ENCODE measurements around the gene TNNT2.

The TNNT2 gene

GRCh38 chr1:201376464-201377374 lies 761 bp downstream of the TNNT2 start:
- Histone ChIP-seq H3K27ac (peak overlapping the region in 1 of 2 donors; percentile 28), H3K4me3 (peak overlapping the region; percentile 14)
- DNase-seq (ENCODE audit: low spot score): no peak
- TF ChIP-seq, protein P1, sequence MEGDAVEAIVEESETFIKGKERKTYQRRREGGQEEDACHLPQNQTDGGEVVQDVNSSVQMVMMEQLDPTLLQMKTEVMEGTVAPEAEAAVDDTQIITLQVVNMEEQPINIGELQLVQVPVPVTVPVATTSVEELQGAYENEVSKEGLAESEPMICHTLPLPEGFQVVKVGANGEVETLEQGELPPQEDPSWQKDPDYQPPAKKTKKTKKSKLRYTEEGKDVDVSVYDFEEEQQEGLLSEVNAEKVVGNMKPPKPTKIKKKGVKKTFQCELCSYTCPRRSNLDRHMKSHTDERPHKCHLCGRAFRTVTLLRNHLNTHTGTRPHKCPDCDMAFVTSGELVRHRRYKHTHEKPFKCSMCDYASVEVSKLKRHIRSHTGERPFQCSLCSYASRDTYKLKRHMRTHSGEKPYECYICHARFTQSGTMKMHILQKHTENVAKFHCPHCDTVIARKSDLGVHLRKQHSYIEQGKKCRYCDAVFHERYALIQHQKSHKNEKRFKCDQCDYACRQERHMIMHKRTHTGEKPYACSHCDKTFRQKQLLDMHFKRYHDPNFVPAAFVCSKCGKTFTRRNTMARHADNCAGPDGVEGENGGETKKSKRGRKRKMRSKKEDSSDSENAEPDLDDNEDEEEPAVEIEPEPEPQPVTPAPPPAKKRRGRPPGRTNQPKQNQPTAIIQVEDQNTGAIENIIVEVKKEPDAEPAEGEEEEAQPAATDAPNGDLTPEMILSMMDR (IDR thresholded peaks at IDR 0.05): no peak

DNA sequence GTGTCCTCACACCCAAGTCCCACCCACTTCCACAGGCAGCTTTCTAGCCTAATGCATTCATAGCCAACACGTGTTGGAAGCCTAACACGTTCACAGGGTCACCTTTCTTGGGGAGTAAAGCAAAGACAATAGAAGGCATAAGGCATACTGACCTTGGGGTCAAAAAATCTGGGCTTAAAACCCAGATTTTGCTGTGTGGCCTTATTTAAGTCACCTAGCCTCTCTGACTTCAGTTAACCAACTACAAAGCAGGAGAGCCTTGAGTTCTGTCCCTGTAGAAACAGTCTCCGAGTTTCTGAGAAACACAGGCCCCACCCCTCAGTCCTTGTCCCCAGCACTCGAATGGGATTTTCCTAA lies 1.4 kb downstream of the TNNT2 start:
- Histone ChIP-seq H3K27ac (no peak overlapping the region), H3K4me3 (no peak overlapping the region)
- TF ChIP-seq, protein P1 (IDR thresholded peaks at IDR 0.05): no peak
- DNase-seq (ENCODE audit: low spot score): no peak

DNA sequence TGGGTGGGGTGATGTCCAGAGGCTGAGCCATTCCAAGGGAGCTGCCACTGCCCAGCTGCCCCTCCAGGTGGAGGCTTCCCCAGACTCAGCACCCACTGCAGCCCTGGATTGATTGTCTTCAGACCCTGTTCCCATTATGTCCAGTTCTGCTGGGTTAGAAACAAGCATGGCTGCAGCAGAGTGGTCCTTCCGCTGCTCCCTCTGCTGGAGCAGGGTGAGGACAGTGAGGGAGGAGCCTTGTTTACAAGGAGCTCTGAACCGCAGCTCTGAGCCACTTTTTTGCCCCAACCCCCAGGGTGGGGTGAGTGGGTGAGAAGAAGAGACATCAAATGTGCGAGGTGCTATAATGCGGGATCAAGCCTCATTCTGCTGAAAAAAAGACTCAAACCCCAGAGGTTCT lies 2.3 kb downstream of the TNNT2 start:
- TF ChIP-seq, protein P1 (IDR thresholded peaks at IDR 0.05): no peak
- no peak overlapping the region for H3K27ac ChIP-seq
- no peak overlapping the region for H3K4me3 ChIP-seq
- DNase-seq (ENCODE audit: low spot score): no peak

- Histone ChIP-seq H3K27ac (no peak overlapping the region), H3K4me3 (no peak overlapping the region)
- TF ChIP-seq, protein P1 (IDR thresholded peaks at IDR 0.05): no peak
- no peak for DNase-seq (ENCODE audit: low spot score)
These were observed 3.1 kb downstream of the TNNT2 start for GRCh38 chr1:201374364-201374763.

DNA sequence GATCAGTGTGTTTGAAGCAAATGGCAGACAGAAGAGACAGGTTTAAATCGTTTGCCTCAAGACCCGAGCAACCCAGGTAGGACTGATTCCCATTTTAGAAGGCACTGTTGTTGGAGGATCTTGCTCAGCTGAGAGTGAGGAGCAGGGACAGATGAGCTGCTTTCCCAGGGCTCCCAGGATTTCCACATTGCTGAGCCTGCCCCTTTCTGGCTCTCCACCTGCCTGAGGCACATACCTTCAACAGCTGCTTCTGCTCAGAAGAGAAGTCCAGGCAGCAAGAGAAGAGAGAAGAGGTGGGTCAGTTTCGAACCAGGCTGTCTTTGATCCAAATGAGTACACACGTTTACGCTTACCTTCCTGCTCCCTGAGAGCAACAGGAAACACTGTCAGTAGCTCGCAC lies 5.7 kb downstream of the TNNT2 start:
- no peak for DNase-seq (ENCODE audit: low spot score)
- TF ChIP-seq, protein P1 (IDR thresholded peaks at IDR 0.05): no peak
- Histone ChIP-seq H3K27ac (no peak overlapping the region), H3K4me3 (no peak overlapping the region)

DNA sequence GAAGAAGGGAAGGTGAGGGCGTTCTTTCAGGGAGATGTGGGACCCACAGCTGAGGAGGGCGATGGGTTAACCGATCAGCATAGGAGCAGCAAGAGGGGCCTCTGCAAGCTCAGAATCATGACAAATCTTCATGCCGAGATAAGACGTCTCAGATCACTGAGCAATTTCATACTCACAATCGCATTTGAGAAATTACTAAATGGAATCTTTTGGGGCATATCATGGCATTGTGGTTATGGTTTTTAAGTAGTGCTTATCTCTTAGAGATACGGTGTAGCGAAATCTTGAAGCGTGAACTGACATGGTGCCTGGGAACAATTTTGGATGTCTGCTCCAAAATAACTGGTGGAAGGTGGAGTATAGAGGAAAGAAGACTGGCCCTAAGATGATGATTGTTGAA lies 6.2 kb downstream of the TNNT2 start:
- TF ChIP-seq, protein P1 (IDR thresholded peaks at IDR 0.05): no peak

DNA sequence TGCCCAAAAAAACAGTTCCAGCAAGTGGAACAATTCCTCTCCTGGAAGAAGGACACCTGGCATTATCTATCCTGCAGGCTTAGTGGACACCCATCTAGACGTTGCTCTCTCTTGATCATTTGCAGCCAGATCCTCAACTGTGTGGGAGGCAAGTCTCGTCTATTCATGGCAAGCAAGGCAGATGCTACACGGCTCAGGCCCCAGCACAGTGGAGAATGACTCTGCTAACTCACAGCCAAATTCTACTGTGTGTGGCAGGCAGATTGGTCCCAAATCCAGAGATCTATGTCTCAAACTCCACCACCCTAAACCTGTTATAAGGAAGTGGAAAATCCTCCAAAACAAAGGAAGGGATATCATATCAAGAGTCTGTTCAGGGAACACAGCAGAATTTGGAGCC lies 7.0 kb downstream of the TNNT2 start:
- no peak overlapping the region for H3K27ac ChIP-seq

More for the DNA sequence above, 6.2 kb downstream of the TNNT2 start:
- no peak for DNase-seq (ENCODE audit: low spot score)
- Histone ChIP-seq H3K27ac (no peak overlapping the region), H3K4me3 (no peak overlapping the region)

More for the DNA sequence above, 7.0 kb downstream of the TNNT2 start:
- TF ChIP-seq, protein P1 (IDR thresholded peaks at IDR 0.05): no peak
- no peak overlapping the region for H3K4me3 ChIP-seq
- DNase-seq (ENCODE audit: low spot score): no peak
